NCI-H2107 treated with DMSO at 0.1 percent for 48 hours (cell line): ENCODE results near the gene HECW1.
"Not testable (repeated sequence)": the region's sequence is repeated elsewhere in the genome, so short reads cannot be mapped to it uniquely, and the experiment has no call there.

Experiments
- DNase-seq: peaks from one replicate; lab custom pipeline; 2025; ENCODE audit not compliant: unreplicated experiment; lab: John Stamatoyannopoulos, UW

HECW1 gene

GRCh38 chr7:43461349-43462024 is 349.0 kb downstream of the HECW1 start:
- DNase-seq, result no peak

DNA sequence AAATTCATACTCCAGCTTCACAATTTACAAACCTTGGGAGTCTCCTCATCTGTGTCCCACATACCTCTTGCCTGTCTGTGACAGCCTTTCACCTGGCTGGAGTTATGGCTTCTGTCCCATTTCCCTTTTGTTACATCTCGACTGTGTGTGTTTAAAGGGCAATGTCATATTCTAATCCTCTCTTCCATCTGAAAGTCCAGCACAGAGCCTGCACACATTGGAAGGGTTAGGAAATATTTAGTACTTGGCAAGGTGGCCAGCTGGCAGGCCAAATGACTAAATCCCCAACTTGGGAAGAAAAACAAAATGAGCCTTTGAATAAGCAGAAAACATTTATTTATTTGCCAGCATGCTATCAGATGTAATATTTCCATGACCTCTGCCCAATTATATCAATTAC is 350.4 kb downstream of the HECW1 start:
- DNase-seq, result no peak

DNA sequence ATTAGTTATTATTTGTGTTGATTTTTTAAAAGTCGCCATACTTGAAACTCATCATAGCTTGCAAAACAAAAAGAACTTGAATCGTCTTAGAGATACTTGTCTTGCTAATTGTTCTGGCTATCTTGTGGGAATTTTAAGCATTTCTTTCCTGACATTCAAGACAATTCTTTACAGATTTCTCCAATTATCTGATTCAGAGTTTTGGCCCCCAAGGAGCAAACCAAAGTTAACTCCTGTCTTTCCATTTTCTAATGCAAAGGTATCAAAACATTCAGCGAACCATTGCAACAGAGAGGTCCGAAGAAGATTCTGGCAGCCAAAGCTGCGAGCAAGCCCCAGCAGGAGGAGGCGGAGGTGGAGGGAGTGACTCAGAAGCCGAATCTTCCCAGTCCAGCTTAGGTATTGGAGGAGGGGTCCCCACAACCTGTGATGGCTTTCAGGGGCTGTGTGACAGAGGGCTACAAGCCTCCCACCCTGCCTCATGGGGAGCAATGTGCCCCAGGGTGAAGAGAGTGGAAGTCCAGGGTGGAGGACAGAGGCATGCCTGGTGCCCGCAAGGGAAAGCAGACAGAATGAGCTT is 351.0 kb downstream of the HECW1 start:
- no peak for DNase-seq

DNA sequence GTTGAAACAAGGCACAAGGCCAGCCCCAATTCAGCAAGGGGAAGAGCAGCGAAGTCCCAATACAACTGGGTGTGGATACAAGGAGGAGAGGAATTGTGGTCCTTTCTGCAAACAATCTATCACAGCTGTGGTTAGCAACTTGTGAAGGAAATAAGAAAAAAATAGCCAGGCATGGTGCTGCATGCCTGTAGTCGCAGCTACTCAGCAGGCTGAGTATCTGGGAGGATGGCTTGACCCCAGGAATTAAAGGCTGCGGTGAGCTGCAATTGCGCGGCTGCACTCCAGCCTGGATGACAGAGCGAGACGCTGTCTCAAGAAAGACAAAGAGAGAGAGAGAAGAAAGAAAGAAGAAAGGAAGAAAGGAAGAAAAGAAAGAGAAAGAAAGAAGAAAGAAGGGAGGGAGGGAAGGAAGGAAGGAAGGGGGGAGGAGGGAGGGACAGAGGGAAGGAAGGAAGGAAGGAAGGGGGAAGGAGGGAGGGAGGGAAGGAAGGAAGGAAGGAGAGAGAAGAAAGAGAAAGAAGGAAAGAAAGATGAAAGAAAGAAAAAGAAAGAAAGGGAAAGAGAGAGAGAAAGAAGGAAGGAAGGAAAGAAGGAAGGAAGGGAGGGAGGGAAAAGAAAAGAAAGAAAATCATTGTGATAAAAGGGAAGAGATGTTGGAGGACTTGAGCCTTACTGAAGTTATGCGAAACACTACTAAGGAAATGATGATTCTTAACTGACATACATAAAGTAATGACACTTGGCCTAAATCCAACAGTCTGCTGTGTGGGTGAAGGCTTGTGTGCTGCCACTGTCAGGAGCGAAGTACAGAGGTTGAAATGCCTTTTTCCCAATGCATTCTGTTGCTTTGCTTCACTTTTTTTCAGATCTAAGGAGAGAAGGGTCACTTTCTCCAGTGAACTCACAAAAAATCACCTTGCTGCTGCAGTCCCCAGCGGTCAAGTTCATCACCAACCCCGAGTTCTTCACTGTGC is 353.4 kb downstream of the HECW1 start:
- no peak for DNase-seq

- DNase-seq, result no peak
Observed at GRCh38 chr7:43467406-43467805, 355.0 kb downstream of the HECW1 start.

DNA sequence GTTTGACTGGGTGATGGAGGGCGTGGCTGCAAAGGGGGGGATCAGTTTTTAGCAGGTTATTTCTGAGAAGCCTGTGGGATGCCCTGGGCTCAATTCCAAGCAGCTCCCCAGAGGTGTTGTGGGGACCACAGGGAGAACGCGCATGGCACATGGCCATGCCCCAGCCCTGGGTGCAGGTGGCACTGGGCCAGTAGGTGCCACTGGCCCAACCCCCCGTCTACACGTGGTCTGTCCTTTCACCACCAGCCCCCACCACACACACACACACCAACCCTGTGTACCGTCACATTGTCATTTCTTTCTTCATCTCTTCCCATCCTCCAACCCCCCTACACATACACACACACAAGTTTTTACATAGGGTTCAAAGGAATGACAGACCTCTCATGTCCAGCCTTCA is 355.4 kb downstream of the HECW1 start:
- DNase-seq, result no peak

DNA sequence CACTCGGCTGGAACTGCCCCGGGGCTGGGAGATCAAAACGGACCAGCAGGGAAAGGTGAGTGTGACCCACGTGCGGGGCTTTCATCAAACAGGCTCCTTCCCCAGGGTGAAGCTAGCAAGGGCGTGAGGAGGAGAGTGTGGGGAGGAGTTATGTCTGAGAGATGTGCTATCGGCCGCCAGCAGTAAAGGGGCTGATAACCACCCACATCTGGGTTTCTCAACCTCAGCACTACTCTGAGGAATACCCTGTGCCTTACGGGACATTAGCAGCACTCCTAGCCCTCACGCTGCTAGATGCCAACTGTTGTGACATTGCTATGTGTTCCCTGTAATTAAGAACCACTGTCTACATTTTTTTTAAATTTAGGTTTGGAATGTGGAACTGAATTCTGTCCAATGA is 356.6 kb downstream of the HECW1 start:
- DNase-seq, result no peak

- DNase-seq, result no peak
Observed at GRCh38 chr7:43470110-43470509, 357.7 kb downstream of the HECW1 start.

DNA sequence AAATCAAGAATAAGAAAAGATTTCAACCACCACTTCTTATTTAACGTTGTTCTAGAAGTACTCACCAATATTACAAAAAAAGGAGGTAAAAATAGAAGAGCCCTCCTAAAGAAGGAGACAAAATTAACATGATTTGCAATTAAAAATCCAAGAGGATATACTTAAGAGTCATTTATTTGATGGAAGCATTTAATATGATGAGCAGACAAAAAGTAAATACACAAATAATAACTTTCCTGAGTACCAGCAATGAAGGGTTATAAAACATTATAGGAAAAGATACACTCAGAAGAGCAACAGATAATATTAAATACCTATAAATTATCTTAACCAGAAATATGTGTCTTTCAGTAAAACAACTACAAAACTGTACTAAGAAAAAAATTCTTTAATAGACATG is 363.5 kb downstream of the HECW1 start:
- DNase-seq, result no peak

DNA sequence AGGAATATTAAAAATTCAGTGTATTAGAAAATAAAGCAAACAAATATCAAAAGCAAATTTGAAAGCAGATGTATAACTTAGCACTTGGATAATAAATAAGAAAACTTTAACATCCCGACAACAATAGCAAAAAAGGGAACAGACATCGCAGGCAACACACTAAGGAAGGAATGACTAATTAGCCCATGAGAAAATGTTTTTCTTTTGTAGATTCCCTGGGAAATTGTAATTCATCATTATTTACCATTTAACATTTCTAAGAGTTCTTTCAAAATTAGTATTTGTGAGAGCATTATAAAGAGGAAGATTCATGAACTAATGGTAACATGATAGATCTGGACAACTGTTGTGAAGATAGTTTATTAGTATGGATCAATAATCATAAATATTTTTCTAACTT is 364.4 kb downstream of the HECW1 start:
- DNase-seq, result no peak

DNA sequence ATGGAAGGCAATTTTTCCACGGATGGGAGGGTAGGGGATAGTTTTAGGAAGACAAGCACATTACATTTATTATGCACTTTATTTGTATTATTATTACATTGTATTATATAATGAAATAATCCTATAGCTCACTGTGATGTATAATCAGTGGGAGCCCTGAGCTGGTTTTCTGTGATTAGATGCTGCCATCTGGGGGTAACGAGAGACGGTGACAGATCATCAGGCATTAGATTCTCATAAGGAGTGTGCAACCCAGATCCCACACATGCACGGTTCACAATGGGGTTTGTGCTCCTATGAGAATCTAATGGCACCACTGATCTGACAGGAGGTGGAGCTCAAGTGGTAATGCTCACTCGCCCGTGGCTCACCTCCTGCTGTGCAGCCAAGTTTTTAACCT is 366.6 kb downstream of the HECW1 start:
- DNase-seq, result no peak

GRCh38 chr7:43479543-43479942 is 367.1 kb downstream of the HECW1 start:
- no peak for DNase-seq

DNA sequence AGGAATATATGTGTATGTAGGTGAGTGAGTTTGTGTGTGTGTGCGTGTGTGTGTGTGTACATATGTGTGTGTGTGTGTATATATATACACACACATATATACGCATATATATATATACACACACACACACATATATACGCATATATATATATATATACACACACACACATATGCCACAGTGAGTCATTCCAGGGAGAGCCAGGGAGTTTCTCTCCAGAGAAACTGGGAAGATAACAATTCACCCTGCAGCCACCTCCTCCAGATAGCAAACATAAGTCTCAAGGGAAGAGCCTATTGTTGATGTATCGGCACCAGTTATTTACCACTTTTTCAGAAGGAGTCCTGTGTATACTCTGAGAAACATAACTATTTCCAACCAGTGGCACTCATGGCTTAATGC is 368.1 kb downstream of the HECW1 start:
- DNase-seq, result no peak

DNA sequence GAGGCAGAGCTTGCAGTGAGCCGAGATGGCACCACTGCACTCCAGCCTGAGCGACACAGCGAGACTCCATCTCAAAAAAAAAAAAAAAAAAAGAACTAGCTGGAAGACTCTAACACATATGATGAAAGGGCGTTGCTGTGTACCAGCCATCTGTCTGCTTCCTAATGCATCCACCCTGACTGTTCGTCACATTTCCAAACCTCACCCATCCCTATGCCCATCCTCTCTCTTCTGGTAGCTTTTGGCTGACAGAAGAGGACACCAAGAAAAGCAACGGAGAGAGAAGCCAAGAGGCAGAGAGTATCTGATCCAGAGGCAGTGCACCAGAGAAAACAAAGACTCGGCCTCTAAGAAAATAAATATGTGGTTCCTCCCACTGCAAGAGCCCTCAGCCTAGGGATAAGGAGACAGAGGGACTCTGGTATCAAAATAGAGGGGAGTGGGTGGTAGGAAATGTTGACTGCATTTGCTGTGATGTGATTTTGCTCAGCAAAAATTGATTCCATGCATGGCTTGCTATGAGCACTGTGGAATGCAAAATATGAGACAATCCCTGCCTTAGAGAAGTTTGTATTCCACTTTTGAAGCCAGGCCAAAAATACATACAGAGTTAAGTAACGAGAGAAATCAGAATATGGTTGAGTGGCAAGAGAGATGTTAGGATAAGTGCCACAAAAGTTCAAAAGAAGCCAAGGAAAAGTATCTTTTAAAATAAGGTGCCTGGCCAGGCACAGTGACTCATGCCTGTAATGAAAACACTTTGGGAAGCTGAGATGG is 369.6 kb downstream of the HECW1 start:
- no peak for DNase-seq

GRCh38 chr7:43482679-43483252 is 370.3 kb downstream of the HECW1 start:
- no peak for DNase-seq

GRCh38 chr7:43484678-43485395 is 372.4 kb downstream of the HECW1 start:
- DNase-seq, result no peak

DNA sequence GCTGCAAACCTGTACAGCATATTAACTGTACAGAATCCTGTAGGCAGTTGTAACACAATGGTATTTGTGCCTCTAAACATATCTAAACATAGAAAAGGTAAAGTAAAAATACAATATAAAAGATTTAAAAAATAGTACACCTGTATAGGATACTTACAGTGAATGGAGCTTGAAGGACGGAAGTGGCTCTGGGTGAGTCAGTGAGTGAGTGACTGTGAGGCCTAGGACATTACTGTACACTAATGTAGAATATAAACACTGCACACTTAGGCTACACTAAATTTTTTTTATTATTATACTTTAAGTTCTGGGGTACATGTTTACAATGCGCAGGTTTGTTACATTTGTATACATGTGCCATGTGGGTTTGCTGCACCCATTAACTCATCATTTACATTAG is 373.1 kb downstream of the HECW1 start:
- no peak for DNase-seq

GRCh38 chr7:43486008-43486407 is 373.6 kb downstream of the HECW1 start:
- not testable (repeated sequence) for DNase-seq

DNA sequence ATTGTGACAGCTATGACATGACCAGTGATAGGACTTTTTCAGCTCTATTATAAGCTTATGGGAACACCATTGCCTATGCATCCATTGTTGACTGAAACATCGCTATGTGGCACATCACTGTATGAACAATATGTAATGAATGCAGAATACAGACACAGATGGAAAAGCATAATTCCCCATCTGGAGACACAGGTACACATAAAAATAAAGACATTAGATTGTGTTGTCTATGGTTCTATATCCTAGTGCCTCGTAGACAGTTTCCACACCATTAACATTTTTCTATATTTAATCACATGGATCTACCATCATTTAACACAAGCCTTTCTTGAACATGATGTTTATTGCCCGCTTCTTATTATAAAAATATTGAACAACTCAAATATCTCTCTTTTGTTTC is 374.2 kb downstream of the HECW1 start:
- DNase-seq, result no peak

DNA sequence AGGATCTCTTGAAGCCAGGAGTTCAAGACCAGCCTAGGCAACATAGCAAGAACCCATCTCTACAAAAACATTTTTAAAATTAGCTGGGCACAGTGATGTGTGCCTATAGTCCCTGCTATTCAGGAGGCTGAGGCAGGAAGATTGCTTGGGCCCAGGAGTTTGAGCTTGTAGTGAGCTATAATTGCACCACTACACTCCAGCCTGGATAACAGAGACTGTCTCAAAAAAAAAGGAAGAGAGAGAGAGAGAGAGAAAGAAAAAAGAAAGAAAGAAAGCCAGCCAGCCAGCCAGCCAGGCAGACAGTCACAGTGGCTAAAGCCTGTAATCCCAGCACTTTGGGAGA is 375.3 kb downstream of the HECW1 start:
- DNase-seq, result no peak
